Measurements from ENCODE around the gene PRKN. TPM values are rescaled to one million over a fixed set of nuclear protein-coding genes. Genes with fewer than 3 reads are reported as not detected.

The PRKN gene
- total RNA-seq, 1 experiment from 2014 or later, result 2.0 TPM

GRCh38 chr6:162640756-162641155 is 86.8 kb downstream of the PRKN start:
- no peaks in the 10 kb centered on the region for H3K9me3 Mint-ChIP-seq

More at GRCh38 chr6:162640756-162641155, 86.8 kb downstream of the PRKN start:
- Histone ChIP-seq H3K56ac (ENCODE audit: insufficient read length, low read depth, low read length) (no peak overlapping the region), H3T11ph (ENCODE audit: low read length) (no peak overlapping the region), H3K9me3 (ENCODE audit: control insufficient read depth, low read depth, low read length) (no peaks in the 10 kb centered on the region), H3K4me2 (ENCODE audit: insufficient read depth, insufficient read length, low read length) (no peak overlapping the region), H3K4me1 (ENCODE audit: insufficient read depth, low read length) (no peaks in the 10 kb centered on the region), H3K23ac (ENCODE audit: insufficient read length, low read depth, low read length) (no peak overlapping the region), H2AK5ac (ENCODE audit: insufficient read length, low read length) (no peak overlapping the region), H2AFZ (ENCODE audit: low read length) (no peak overlapping the region), H2BK120ac (ENCODE audit: low read depth, low read length, poor library complexity, severe bottlenecking) (no peak overlapping the region), H3K18ac (ENCODE audit: insufficient read length, low read depth, low read length) (no peak overlapping the region), H3K14ac (ENCODE audit: insufficient read depth, low read length) (no peak overlapping the region), H3K23me2 (ENCODE audit: insufficient read length, low read depth, low read length, poor library complexity, severe bottlenecking) (no peaks in the 10 kb centered on the region), H2BK15ac (ENCODE audit: low read depth, low read length) (no peak overlapping the region), H3K9ac (ENCODE audit: extremely low read depth, insufficient read length, low read length) (no peak overlapping the region), H3K4ac (ENCODE audit: low read depth, low read length) (no peak overlapping the region), H2BK12ac (ENCODE audit: insufficient read length, low read depth, low read length) (no peak overlapping the region), H2BK5ac (ENCODE audit: insufficient read length, low read length) (no peak overlapping the region), H3K79me1 (ENCODE audit: insufficient read depth, low read depth, low read length, poor library complexity, severe bottlenecking) (no peaks in the 10 kb centered on the region), H3K79me2 (ENCODE audit: insufficient read depth, low read length) (no peaks in the 10 kb centered on the region), H4K20me1 (ENCODE audit: control insufficient read depth, insufficient read depth, insufficient read length) (no peaks in the 10 kb centered on the region), H3K27me3 (ENCODE audit: insufficient read depth, low read length) (no peaks in the 10 kb centered on the region), H4K8ac (replicated peaks; ENCODE audit: insufficient read length, low read depth, low read length) (no peak overlapping the region), H3K27ac (ENCODE audit: insufficient read length, low read depth, low read length) (no peak overlapping the region), H4K91ac (ENCODE audit: insufficient read length, low read depth, low read length) (no peak overlapping the region), H4K5ac (ENCODE audit: insufficient read length, low read depth, low read length) (no peak overlapping the region), H2BK20ac (ENCODE audit: low read depth, low read length, poor library complexity, severe bottlenecking) (no peak overlapping the region)
- Mint-ChIP-seq H3K27ac (peak overlapping the region in 1 of 3 experiments; percentile 60; a peak in 1 of 7 replicates), H3K4me3 (no peak overlapping the region), H3K4me1 (peaks cover 0 to 4% of the 10 kb centered on the region in 2 experiments; a peak in 1 of 4 replicates), H3K27me3 (ENCODE audit: low read depth) (no peaks in the 10 kb centered on the region), H3K36me3 (ENCODE audit: insufficient read depth in 1 of 3, low read depth in 3 of 3) (no peaks in the 10 kb centered on the region; a peak in 1 of 7 replicates)
- no peak for TF ChIP-seq CTCF (conservative IDR thresholded peaks at IDR 0.05)
- no peak for DNase-seq
- no CpG with 5 or more reads among the region's 1 CpG for WGBS (ENCODE audit: extremely low coverage, insufficient read length, low lambda C conversion rate)
